IMR-90 (cell line): Measurements from ENCODE around the gene DIPK1A. TPM values are rescaled to one million over a fixed set of nuclear protein-coding genes. Genes with fewer than 3 reads are reported as not detected.

ENCODE experiments used
- ATAC-seq: fragments of 200-7000 bp; cut with Tn5 transposase; 2 replicates; pipeline ENCODE4 v1.9.1; 2020; ENCODE audit warnings: low read depth, mild to moderate bottlenecking, moderate library complexity
- BruUV-seq: library from RNA; stranded (reverse); fragments of 400-500 nt; replicated peaks from 2 replicates; lab custom pipeline; 2021; lab: Mats Ljungman, UMichigan
- CTCF ChIA-PET: fragments of 300-600 bp; formaldehyde crosslinking; extraction: SDS; loops from one replicate; lab custom pipeline; 2021; ENCODE audit warnings: antibody characterized with exemption; lab: Yijun Ruan, JAX
- POLR2A ChIA-PET: fragments of 300-600 bp; sonication (Branson Sonifier 250); formaldehyde crosslinking; loops from one replicate; lab custom pipeline; 2022; ENCODE audit warnings: antibody characterized with exemption; ENCODE audit not compliant: unreplicated experiment; lab: Charles Lee
- DNase-seq: peaks from one replicate; pipeline ENCODE4 v3.0.0; 2013
- H2AFZ ChIP-seq: replicated peaks from 2 replicates; pipeline ENCODE3; 2013; ENCODE audit warnings: low read length, mild to moderate bottlenecking; ENCODE audit not compliant: poor library complexity
- H2AK5ac ChIP-seq: 2 replicates; pipeline ENCODE4 v1.6.1; 2013; ENCODE audit warnings: low read depth, low read length, inconsistent platforms
- H2AK9ac ChIP-seq: replicated peaks from 2 replicates; pipeline ENCODE3; 2013; ENCODE audit warnings: mild to moderate bottlenecking, low read depth, low read length, moderate library complexity; ENCODE audit not compliant: poor library complexity
- H2BK120ac ChIP-seq: 2 replicates; pipeline ENCODE4 v1.6.1; 2013; ENCODE audit warnings: low read depth, low read length, inconsistent platforms
- H2BK15ac ChIP-seq: 3 replicates; pipeline ENCODE4 v1.6.1; 2013; ENCODE audit warnings: low read depth, low read length, inconsistent platforms
- H2BK20ac ChIP-seq: 2 replicates; pipeline ENCODE4 v1.6.1; 2013; ENCODE audit warnings: low read depth, mild to moderate bottlenecking, inconsistent platforms, low read length, moderate library complexity
- H2BK5ac ChIP-seq: 2 replicates; pipeline ENCODE4 v1.6.1; 2013; ENCODE audit warnings: mild to moderate bottlenecking, low read depth, low read length, inconsistent platforms; ENCODE audit not compliant: poor library complexity, severe bottlenecking
- H3K14ac ChIP-seq: replicated peaks from 2 replicates; pipeline ENCODE4 v1.6.1; 2013; ENCODE audit warnings: low read depth, low read length, inconsistent platforms
- H3K18ac ChIP-seq: 2 replicates; pipeline ENCODE4 v1.6.1; 2013; ENCODE audit warnings: low read depth, low read length, control low read depth
- H3K23ac ChIP-seq: 2 replicates; pipeline ENCODE4 v1.6.1; 2013; ENCODE audit warnings: low read depth, low read length, inconsistent platforms
- H3K27ac ChIP-seq: 2 replicates; pipeline ENCODE4 v1.5.1; 2013; ENCODE audit warnings: mild to moderate bottlenecking, control low read depth, low read length; ENCODE audit not compliant: insufficient read depth
- H3K27me3 ChIP-seq: 2 replicates; pipeline ENCODE4 v1.6.1; 2013; ENCODE audit warnings: low read length; ENCODE audit not compliant: control insufficient read depth, insufficient read depth
- H3K36me3 ChIP-seq: 2 replicates; pipeline ENCODE4 v1.6.1; 2013; ENCODE audit warnings: low read length, mixed read lengths; ENCODE audit not compliant: control insufficient read depth, insufficient read depth
- H3K4ac ChIP-seq: 2 replicates; pipeline ENCODE4 v1.6.1; 2013; ENCODE audit warnings: low read depth, low read length, inconsistent platforms
- H3K4me1 ChIP-seq: 2 replicates; pipeline ENCODE4 v1.6.1; 2013; ENCODE audit warnings: low read length, mixed read lengths; ENCODE audit not compliant: control insufficient read depth, insufficient read depth
- H3K4me2 ChIP-seq: 2 replicates; pipeline ENCODE4 v1.6.1; 2013; ENCODE audit warnings: low read depth, mild to moderate bottlenecking, control low read depth, low read length, moderate library complexity
- H3K4me3 ChIP-seq: 2 replicates; pipeline ENCODE4 v1.5.1; 2013; ENCODE audit warnings: low read depth, mild to moderate bottlenecking, control low read depth, low read length, moderate library complexity; ENCODE audit not compliant: insufficient read depth
- H3K56ac ChIP-seq: 2 replicates; pipeline ENCODE4 v1.6.1; 2013; ENCODE audit warnings: low read length, inconsistent platforms; ENCODE audit not compliant: insufficient read depth; ENCODE audit errors: extremely low read depth
- H3K79me1 ChIP-seq, 2 experiments: 2 replicates each; pipeline ENCODE4 v1.6.1; 2013; ENCODE audit warnings: low read length in 2 of 2, inconsistent platforms in 1 of 2, low read depth in 1 of 2
- H3K9ac ChIP-seq: 2 replicates; pipeline ENCODE4 v1.6.1; 2013; ENCODE audit warnings: low read depth, low read length, control low read depth
- H3K9me1 ChIP-seq: 2 replicates; pipeline ENCODE4 v1.6.1; 2013; ENCODE audit warnings: low read length, inconsistent platforms; ENCODE audit not compliant: insufficient read depth
- H3K9me3 ChIP-seq: 2 replicates; pipeline ENCODE4 v1.6.1; 2013; ENCODE audit warnings: low read length; ENCODE audit not compliant: control insufficient read depth, insufficient read depth
- H4K20me1 ChIP-seq: 2 replicates; pipeline ENCODE4 v1.6.1; 2013; ENCODE audit warnings: low read length, inconsistent platforms; ENCODE audit not compliant: insufficient read depth
- H4K5ac ChIP-seq: 2 replicates; pipeline ENCODE4 v1.6.1; 2013; ENCODE audit warnings: mild to moderate bottlenecking, low read depth, low read length, control low read depth
- H4K8ac ChIP-seq, 2 experiments: 2 replicates each; pipeline ENCODE4 v1.6.1; 2013; ENCODE audit warnings: low read depth in 2 of 2, low read length in 2 of 2, control low read depth in 1 of 2, inconsistent platforms in 1 of 2
- H4K91ac ChIP-seq: 2 replicates; pipeline ENCODE4 v1.6.1; 2013; ENCODE audit warnings: low read depth, low read length, inconsistent platforms; ENCODE audit not compliant: insufficient read depth
- BHLHE40 ChIP-seq: fragments of 150-350 bp; IDR thresholded peaks from 2 replicates; pipeline ENCODE4 v1.6.1; 2016; ENCODE audit warnings: mild to moderate bottlenecking, low read depth, low read length
- CEBPB ChIP-seq: IDR thresholded peaks from 2 replicates; pipeline ENCODE4 v1.6.1; 2012; ENCODE audit warnings: low read depth, low read length, improper control_type of control experiment
- MAZ ChIP-seq: IDR thresholded peaks from 2 replicates; pipeline ENCODE4 v1.6.1; 2012; ENCODE audit warnings: low read depth, mild to moderate bottlenecking, low read length, improper control_type of control experiment, moderate library complexity, borderline replicate concordance
- NFE2L2 ChIP-seq: fragments of 150-350 bp; IDR thresholded peaks from 2 replicates; pipeline ENCODE4 v1.6.1; 2016; ENCODE audit warnings: low read depth, mild to moderate bottlenecking, low read length
- POLR2A ChIP-seq: IDR thresholded peaks from 2 replicates; pipeline ENCODE4 v1.6.1; 2012; ENCODE audit warnings: mild to moderate bottlenecking, low read depth, low read length
- RAD21 ChIP-seq: IDR thresholded peaks from 2 replicates; pipeline ENCODE4 v1.6.1; 2012; ENCODE audit warnings: low read length, improper control_type of control experiment
- RFX5 ChIP-seq: IDR thresholded peaks from 2 replicates; pipeline ENCODE4 v1.8.0; 2012; ENCODE audit warnings: low read depth, mild to moderate bottlenecking, low read length, moderate library complexity
- SMC3 ChIP-seq: fragments of 150-350 bp; IDR thresholded peaks from 2 replicates; pipeline ENCODE4 v1.6.1; 2016; ENCODE audit warnings: low read depth, mild to moderate bottlenecking, antibody characterized with exemption, low read length, moderate library complexity
- WGBS, 2 experiments: methylation state at CpG; one replicate each; pipeline versions ENCODE4 v1.1.5 to v1.1.7; 2013; ENCODE audit warnings: missing lambda C conversion rate in 2 of 2; ENCODE audit not compliant: insufficient read length in 1 of 2; ENCODE audit errors: extremely low coverage in 2 of 2; 5-methylcytosine and 5-hydroxymethylcytosine counted together
- dilution Hi-C: fragments of 300-500 bp; cut with HindIII; formaldehyde crosslinking; loops from one replicate; pipeline ENCODE4 v1.14.3; 2018; ENCODE audit warnings: low sequenced_read_pairs; ENCODE audit not compliant: unreplicated experiment
- in situ Hi-C: fragments of 300-500 bp; cut with MboI; formaldehyde crosslinking; loops from 3 replicates; pipeline ENCODE4 v1.14.3; 2019; ENCODE audit warnings: low sequenced_read_pairs, inconsistent platforms, mixed read lengths
- intact Hi-C: fragments of 100-400 bp; cut with micrococcal nuclease; formaldehyde crosslinking; loops from 2 replicates; pipeline ENCODE4 v1.10.0; 2022
- polyA plus RNA-seq, 3 experiments: library from polyadenylated mRNA; depleted of rRNA; stranded (reverse); fragments of >200 nt; gene quantifications; 2 replicates each; pipeline ENCODE4 v1.2.3, GENCODE V29; 2012; ENCODE audit warnings: low replicate concordance in 1 of 3
- total RNA-seq: library from RNA; depleted of rRNA; stranded (reverse); fragments of >200 nt; gene quantifications from 2 replicates; pipeline ENCODE4 v1.2.3, GENCODE V29; 2012

DIPK1A gene
- total and polyA plus RNA-seq, 2 of the 4 experiments (the other 2 are of a cell fraction), result 4.7 to 5.7 TPM

- POLR2A ChIA-PET, result no interaction called here
- WGBS, 2 experiments, result no CpG with 5 or more reads among the region's 1 CpG
Observed at GRCh38 chr1:92903765-92904164, 57.5 kb downstream of the DIPK1A start.

More at GRCh38 chr1:92903765-92904164, 57.5 kb downstream of the DIPK1A start:
- no peak overlapping the region for H2BK15ac ChIP-seq
- intact Hi-C loops, result no loop called here
- H3K9me1 ChIP-seq, result peaks cover 10% of the 10 kb centered on the region; the same call in 1 of the 2 replicates
- H2BK20ac ChIP-seq, result no peak overlapping the region
- no peak overlapping the region for H4K91ac ChIP-seq
- TF ChIP-seq MAZ (no peak), RFX5 (no peak), NFE2L2 (no peak), CEBPB (no peak), RAD21 (no peak), BHLHE40 (no peak), POLR2A (no peak), SMC3 (no peak)
- CTCF ChIA-PET, result no interaction called here
- no peak overlapping the region for H3K9ac ChIP-seq
- H3K27me3 ChIP-seq, result no peaks in the 10 kb centered on the region
- dilution Hi-C loops, result no loop called here
- no peak for DNase-seq
- BruUV-seq, result no TSS peak
- no peak overlapping the region for H3K56ac ChIP-seq
- no peak for ATAC-seq
- H3K14ac ChIP-seq, result no peak overlapping the region
- H4K8ac ChIP-seq, result no peak overlapping the region
- H2BK5ac ChIP-seq, result no peak overlapping the region
- H2AK5ac ChIP-seq, result no peak overlapping the region
- H2AK9ac ChIP-seq, result no peak overlapping the region
- peaks cover 11% of the 10 kb centered on the region for H3K4me1 ChIP-seq
- no peak overlapping the region for H4K5ac ChIP-seq
- no peak overlapping the region for H2BK120ac ChIP-seq
- H3K79me1 ChIP-seq, result peaks cover 0 to 20% of the 10 kb centered on the region in 2 experiments; a peak in 3 of 4 replicates
- peaks cover 2% of the 10 kb centered on the region; the same call in 1 of the 2 replicates for H3K9me3 ChIP-seq
- H3K27ac ChIP-seq, result no peak overlapping the region
- no peak overlapping the region for H3K18ac ChIP-seq
- no peak overlapping the region for H3K23ac ChIP-seq
- no peaks in the 10 kb centered on the region for H4K20me1 ChIP-seq
- no peak overlapping the region for H3K4me3 ChIP-seq
- no peak overlapping the region for H2AFZ ChIP-seq
- in situ Hi-C loops, result no loop called here
- H3K36me3 ChIP-seq, result no peaks in the 10 kb centered on the region; the same call in 1 of the 2 replicates
- no peak overlapping the region for H3K4ac ChIP-seq
- H3K4me2 ChIP-seq, result no peak overlapping the region
